SIG-M5 treated with dmso at 0.1 percent for 504 hours (cell line): ENCODE data around the gene STAB2.

Experiments used
- DNase-seq: peaks from one replicate; lab custom pipeline; 2025; ENCODE audit not compliant: unreplicated experiment; lab: John Stamatoyannopoulos, UW

The STAB2 gene

GRCh38 chr12:103778781-103779180, 191.7 kb downstream of the STAB2 start:
- DNase-seq: no peak

GRCh38 chr12:103779410-103780092, 192.5 kb downstream of the STAB2 start:
- peak; percentile 59 for DNase-seq

GRCh38 chr12:103780093-103780440, 193.0 kb downstream of the STAB2 start:
- no peak for DNase-seq

- DNase-seq: no peak
Observed at GRCh38 chr12:103780992-103781391, 193.9 kb downstream of the STAB2 start.

GRCh38 chr12:103782399-103782798, 195.3 kb downstream of the STAB2 start:
- DNase-seq: no peak

GRCh38 chr12:103783744-103784664, 196.9 kb downstream of the STAB2 start:
- DNase-seq: no peak

GRCh38 chr12:103785243-103786031, 198.4 kb downstream of the STAB2 start:
- no peak for DNase-seq

- DNase-seq: no peak
Observed at GRCh38 chr12:103786201-103786600, 199.1 kb downstream of the STAB2 start.

- no peak for DNase-seq
Observed at GRCh38 chr12:103791350-103791920, 204.4 kb downstream of the STAB2 start.

GRCh38 chr12:103793046-103793445, 206.0 kb downstream of the STAB2 start:
- DNase-seq: no peak

- DNase-seq: no peak
Observed at GRCh38 chr12:103793512-103794045, 206.5 kb downstream of the STAB2 start.

GRCh38 chr12:103794309-103795213, 207.5 kb downstream of the STAB2 start:
- DNase-seq: no peak

GRCh38 chr12:103798586-103798985, 211.5 kb downstream of the STAB2 start:
- DNase-seq: no peak

- peak; percentile 67 for DNase-seq
Observed at GRCh38 chr12:103799504-103799856, 212.4 kb downstream of the STAB2 start.

GRCh38 chr12:103799857-103800771, 213.0 kb downstream of the STAB2 start:
- DNase-seq: peak; percentile 86

GRCh38 chr12:103801709-103802585, 214.9 kb downstream of the STAB2 start:
- no peak for DNase-seq

GRCh38 chr12:103802586-103802886, 215.5 kb downstream of the STAB2 start:
- peak; percentile 12 for DNase-seq

GRCh38 chr12:103803847-103804246, 216.8 kb downstream of the STAB2 start:
- DNase-seq: no peak
